AG04450 (cell line): ENCODE measurements around the gene ARRB2. TPM values are rescaled to one million over a fixed set of nuclear protein-coding genes. Genes with fewer than 3 reads are reported as not detected.
"Not testable (repeated sequence)": the region's sequence is repeated elsewhere in the genome, so short reads cannot be mapped to it uniquely, and the experiment has no call there.

ENCODE experiments used
- CTCF ChIA-PET: fragments of 300-600, 350-600 bp; formaldehyde crosslinking; extraction: SDS; loops from one replicate; lab custom pipeline; 2022; ENCODE audit warnings: antibody characterized with exemption, inconsistent platforms; lab: Charles Lee
- POLR2A ChIA-PET: fragments of 350-600 bp; formaldehyde crosslinking; extraction: SDS; loops from one replicate; lab custom pipeline; 2021; ENCODE audit warnings: antibody characterized with exemption, inconsistent platforms; lab: Yijun Ruan, JAX
- DNase-seq: peaks from one replicate; pipeline ENCODE4 v3.0.0-alpha.2; 2011; ENCODE audit warnings: low read depth, low spot score
- H3K27ac ChIP-seq: one replicate; pipeline ENCODE4 v1.5.1; 2012; ENCODE audit warnings: low read depth, low read length, control low read depth
- H3K27me3 ChIP-seq: one replicate; pipeline ENCODE4 v1.6.0; 2012; ENCODE audit warnings: low read length; ENCODE audit not compliant: control insufficient read depth, insufficient read depth
- H3K4me3 ChIP-seq: 2 replicates; pipeline ENCODE4 v1.5.1; 2011; ENCODE audit warnings: mild to moderate bottlenecking, low read depth, low read length, control low read depth
- H3K9me3 ChIP-seq: 2 replicates; pipeline ENCODE4 v1.5.1; 2012; ENCODE audit warnings: low read length; ENCODE audit not compliant: control insufficient read depth, insufficient read depth
- polyA plus RNA-seq: library from polyadenylated mRNA; depleted of rRNA; stranded (reverse); fragments of >200 nt; gene quantifications from 2 replicates; pipeline ENCODE4 v1.2.3, GENCODE V29; 2011
- TF ChIP-seq, protein P1 (sequence below): IDR thresholded peaks from 2 replicates; pipeline ENCODE4 v1.5.1; 2011; ENCODE audit warnings: low read depth, low read length, control low read depth, inconsistent platforms

ARRB2 gene
- polyA plus RNA-seq, 1 experiment = 8.8 TPM

DNA sequence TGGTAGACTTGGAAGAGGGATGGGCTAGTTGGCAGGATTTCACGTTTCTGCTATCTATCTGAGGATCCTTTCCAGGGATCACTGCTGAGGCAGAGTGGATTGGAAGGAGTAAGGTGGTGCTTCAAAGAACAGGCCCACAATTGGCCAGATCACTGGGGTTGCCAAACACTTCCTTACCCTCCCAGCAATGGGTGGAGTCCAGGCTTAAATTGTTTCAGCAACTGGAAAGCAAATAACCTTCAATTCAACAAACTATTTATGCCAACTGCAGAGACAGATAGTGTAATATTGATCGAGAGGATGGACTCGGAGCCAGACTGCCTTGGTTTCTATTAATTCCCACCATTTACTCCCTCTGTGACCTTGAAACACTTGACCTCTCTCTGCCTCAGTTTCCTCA lies 2.1 kb downstream of the ARRB2 start:
- DNase-seq = no peak
- POLR2A ChIA-PET = no interaction called here
- CTCF ChIA-PET = interaction anchor here (0.6 kb wide), 1 partner anchor 142 kb away, joined by 4 read pairs; no protein-coding TSS in a partner anchor

DNA sequence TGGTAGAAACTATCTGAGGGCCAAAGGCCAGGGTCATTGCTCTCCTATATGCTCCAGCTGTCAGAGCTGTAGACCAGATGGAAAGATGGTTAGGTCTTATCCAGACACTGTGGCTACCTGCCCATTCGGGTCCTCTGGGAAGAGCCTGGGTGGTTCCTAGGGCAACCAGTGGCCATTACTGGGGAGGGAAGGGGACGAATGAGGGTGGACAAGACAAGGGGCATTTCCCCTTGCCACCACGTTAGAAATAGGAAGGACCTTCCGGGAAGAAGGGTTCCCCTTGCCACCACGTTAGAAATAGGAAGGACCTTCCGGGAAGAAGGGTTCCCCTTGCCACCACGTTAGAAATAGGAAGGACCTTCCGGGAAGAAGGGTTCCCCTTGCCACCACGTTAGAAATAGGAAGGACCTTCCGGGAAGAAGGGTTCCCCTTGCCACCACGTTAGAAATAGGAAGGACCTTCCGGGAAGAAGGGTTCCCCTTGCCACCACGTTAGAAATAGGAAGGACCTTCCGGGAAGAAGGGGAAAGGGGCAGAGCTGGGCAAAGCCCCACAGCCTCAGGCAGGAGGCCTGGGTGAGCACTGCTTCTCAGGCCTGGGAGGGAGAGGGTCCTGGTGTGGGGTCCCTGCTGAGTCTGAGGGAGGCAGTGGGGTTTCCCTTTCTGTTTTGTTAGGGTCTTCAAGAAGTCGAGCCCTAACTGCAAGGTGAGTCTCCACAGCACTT lies 4.1 kb downstream of the ARRB2 start:
- CTCF ChIA-PET = interaction anchor here (0.7 kb wide), 1 partner anchor 30 kb away, joined by 3 read pairs; no protein-coding TSS in a partner anchor

More for the DNA sequence above, 2.1 kb downstream of the ARRB2 start:
- Histone ChIP-seq H3K27me3 (no peaks in the 10 kb centered on the region), H3K4me3 (no peak overlapping the region), H3K27ac (no peak overlapping the region), H3K9me3 (no peaks in the 10 kb centered on the region)
- TF ChIP-seq, protein P1, sequence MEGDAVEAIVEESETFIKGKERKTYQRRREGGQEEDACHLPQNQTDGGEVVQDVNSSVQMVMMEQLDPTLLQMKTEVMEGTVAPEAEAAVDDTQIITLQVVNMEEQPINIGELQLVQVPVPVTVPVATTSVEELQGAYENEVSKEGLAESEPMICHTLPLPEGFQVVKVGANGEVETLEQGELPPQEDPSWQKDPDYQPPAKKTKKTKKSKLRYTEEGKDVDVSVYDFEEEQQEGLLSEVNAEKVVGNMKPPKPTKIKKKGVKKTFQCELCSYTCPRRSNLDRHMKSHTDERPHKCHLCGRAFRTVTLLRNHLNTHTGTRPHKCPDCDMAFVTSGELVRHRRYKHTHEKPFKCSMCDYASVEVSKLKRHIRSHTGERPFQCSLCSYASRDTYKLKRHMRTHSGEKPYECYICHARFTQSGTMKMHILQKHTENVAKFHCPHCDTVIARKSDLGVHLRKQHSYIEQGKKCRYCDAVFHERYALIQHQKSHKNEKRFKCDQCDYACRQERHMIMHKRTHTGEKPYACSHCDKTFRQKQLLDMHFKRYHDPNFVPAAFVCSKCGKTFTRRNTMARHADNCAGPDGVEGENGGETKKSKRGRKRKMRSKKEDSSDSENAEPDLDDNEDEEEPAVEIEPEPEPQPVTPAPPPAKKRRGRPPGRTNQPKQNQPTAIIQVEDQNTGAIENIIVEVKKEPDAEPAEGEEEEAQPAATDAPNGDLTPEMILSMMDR = no peak

GRCh38 chr17:4715063-4715744 lies 4.8 kb downstream of the ARRB2 start:
- Histone ChIP-seq H3K27ac (no peak overlapping the region), H3K27me3 (no peaks in the 10 kb centered on the region), H3K4me3 (no peak overlapping the region), H3K9me3 (peaks cover 5% of the 10 kb centered on the region; the same call in 1 of the 2 replicates)
- ChIA-PET POLR2A (interaction anchor here (0.5 kb wide), 1 partner anchor 232 kb away, joined by 6 read pairs; no protein-coding TSS in a partner anchor), CTCF (no interaction called here)
- TF ChIP-seq, protein P1 = no peak
- DNase-seq = no peak

More for the DNA sequence above, 4.1 kb downstream of the ARRB2 start:
- H3K4me3 ChIP-seq, H3K27me3 ChIP-seq, H3K27ac ChIP-seq, DNase-seq, H3K9me3 ChIP-seq: not testable (repeated sequence)
- POLR2A ChIA-PET = interaction anchor here (0.6 kb wide), 1 partner anchor 42 kb away, joined by 3 read pairs; no protein-coding TSS in a partner anchor

DNA sequence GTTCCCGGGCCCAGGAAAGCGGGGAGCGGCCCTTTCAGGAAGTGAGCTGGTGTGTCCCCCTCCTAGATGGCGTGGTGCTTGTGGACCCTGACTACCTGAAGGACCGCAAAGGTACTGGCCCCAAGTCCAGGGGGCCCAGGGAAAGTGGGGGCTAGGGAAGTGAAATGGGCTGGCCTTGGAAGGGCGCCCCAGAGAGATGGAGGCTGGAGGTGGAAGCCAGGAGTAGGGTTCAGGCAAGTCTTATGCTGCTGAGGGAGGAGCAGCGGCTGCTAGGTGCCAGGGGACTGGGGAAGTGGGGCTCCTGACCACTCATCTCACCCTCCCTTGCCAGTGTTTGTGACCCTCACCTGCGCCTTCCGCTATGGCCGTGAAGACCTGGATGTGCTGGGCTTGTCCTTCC lies 5.6 kb downstream of the ARRB2 start:
- TF ChIP-seq, protein P1 = no peak
- ChIA-PET POLR2A (no interaction called here), CTCF (no interaction called here)
- Histone ChIP-seq H3K27me3 (no peaks in the 10 kb centered on the region), H3K4me3 (no peak overlapping the region), H3K9me3 (peaks cover 5% of the 10 kb centered on the region; the same call in 1 of the 2 replicates), H3K27ac (no peak overlapping the region)
- DNase-seq = no peak

GRCh38 chr17:4717791-4718190 lies 7.4 kb downstream of the ARRB2 start:
- H3K4me3 ChIP-seq = no peak overlapping the region
- CTCF ChIA-PET = no interaction called here
- peaks cover 5% of the 10 kb centered on the region; the same call in 1 of the 2 replicates for H3K9me3 ChIP-seq
- H3K27me3 ChIP-seq = no peaks in the 10 kb centered on the region
- POLR2A ChIA-PET = no interaction called here
- TF ChIP-seq, protein P1 = no peak
- DNase-seq = no peak
- H3K27ac ChIP-seq = no peak overlapping the region
